Measurements from ENCODE around the gene CCDC142.
"Not testable (repeated sequence)": the region's sequence is repeated elsewhere in the genome, so short reads cannot be mapped to it uniquely, and the experiment has no call there.

CCDC142 gene

DNA sequence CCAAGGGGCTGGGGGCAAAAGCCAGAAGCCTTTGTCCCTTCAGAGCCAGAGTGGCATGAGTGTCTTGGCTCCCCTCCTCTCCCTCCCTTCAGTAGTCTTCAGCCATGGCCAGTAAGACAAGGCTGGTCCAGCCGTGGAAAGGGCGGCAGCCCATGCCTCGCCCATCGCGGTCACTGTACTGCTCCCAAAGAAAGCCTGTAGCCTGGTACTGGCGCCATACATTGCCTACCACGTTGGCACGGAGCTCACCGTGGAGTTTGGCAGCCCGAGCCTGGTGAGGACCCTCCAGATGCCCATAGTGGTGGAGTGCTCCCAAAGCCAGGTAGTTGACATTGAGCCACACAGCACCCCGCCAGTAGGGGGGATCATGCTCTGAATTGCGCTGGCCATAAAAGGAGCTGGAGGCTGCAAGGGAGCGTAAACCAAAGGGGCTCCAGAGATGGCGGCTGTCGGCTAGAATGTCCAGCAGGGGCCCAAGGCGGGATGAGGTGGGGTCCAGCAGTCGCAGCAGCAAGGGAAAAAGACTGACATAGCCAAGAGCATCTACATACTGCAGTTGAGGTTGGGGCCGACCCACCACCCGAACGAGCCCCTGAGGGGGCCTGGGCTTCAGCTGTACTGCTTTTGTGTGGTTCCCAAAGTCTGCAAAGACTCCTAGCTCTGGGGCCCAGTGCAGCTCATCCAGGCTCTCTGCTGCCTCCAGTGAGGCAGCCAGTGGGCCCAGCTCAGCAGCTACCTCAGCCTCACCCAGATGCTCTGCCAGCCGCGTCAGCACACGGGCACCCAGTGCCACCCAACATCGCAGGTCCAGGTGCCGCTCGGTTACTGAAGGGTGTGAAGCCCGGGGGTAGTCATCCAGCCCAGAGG, 21.4 kb downstream of the CCDC142 start:
- no peak overlapping the region for H3K4me3 ChIP-seq (ENCODE audit: low read depth, low read length)
- no peak for DNase-seq (ENCODE audit: low read depth)
- TF ChIP-seq, protein P1, sequence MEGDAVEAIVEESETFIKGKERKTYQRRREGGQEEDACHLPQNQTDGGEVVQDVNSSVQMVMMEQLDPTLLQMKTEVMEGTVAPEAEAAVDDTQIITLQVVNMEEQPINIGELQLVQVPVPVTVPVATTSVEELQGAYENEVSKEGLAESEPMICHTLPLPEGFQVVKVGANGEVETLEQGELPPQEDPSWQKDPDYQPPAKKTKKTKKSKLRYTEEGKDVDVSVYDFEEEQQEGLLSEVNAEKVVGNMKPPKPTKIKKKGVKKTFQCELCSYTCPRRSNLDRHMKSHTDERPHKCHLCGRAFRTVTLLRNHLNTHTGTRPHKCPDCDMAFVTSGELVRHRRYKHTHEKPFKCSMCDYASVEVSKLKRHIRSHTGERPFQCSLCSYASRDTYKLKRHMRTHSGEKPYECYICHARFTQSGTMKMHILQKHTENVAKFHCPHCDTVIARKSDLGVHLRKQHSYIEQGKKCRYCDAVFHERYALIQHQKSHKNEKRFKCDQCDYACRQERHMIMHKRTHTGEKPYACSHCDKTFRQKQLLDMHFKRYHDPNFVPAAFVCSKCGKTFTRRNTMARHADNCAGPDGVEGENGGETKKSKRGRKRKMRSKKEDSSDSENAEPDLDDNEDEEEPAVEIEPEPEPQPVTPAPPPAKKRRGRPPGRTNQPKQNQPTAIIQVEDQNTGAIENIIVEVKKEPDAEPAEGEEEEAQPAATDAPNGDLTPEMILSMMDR (IDR thresholded peaks at IDR 0.05; ENCODE audit: insufficient read depth, low read depth, low read length, missing control alignments), result peak; percentile 17

DNA sequence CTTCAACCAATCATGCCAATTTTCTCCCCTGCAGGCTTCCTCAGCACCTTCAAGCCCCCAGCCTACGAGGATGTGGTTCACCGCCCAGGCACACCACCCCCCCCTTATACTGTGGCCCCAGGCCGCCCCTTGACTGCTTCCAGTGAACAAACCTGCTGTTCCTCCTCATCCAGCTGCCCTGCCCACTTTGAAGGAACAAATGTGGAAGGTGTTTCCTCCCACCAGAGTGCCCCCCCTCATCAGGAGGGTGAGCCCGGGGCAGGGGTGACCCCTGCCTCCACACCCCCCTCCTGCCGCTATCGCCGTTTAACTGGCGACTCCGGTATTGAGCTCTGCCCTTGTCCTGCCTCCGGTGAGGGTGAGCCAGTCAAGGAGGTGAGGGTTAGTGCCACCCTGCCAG, 22.6 kb downstream of the CCDC142 start:
- not testable (repeated sequence) for DNase-seq (ENCODE audit: low read depth); H3K4me3 ChIP-seq (ENCODE audit: low read depth, low read length)

GRCh38 chr2:74459503-74460118, 23.2 kb downstream of the CCDC142 start:
- DNase-seq (ENCODE audit: low read depth), result not testable (repeated sequence)
- H3K4me3 ChIP-seq (ENCODE audit: low read depth, low read length), result peak overlapping the region; percentile 100

DNA sequence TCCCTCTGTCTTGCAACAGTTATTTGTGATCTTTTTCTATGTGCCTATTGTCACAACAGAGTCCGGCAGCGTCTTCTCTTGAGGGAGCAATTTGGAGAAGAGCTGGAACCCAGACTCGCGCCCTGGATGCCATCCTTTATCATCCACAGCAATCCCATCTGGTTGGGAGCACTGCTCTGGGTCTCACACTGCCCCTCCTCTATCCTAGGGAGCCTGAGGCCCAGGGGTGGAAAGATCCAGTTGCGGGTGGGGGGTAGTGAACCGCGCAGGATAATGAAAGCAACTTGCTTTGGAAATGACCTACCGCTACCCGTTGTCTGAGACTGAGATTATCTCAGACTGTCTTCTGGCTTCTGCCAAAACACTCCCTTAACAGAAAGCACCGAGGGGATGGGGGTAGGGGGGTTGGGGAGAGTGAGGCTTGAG, 23.8 kb downstream of the CCDC142 start:
- H3K4me3 ChIP-seq (ENCODE audit: low read depth, low read length), result peak overlapping the region; percentile 100
- TF ChIP-seq, protein P1 (IDR thresholded peaks at IDR 0.05; ENCODE audit: insufficient read depth, low read depth, low read length, missing control alignments), result no peak
- DNase-seq (ENCODE audit: low read depth), result peak; percentile 38

DNA sequence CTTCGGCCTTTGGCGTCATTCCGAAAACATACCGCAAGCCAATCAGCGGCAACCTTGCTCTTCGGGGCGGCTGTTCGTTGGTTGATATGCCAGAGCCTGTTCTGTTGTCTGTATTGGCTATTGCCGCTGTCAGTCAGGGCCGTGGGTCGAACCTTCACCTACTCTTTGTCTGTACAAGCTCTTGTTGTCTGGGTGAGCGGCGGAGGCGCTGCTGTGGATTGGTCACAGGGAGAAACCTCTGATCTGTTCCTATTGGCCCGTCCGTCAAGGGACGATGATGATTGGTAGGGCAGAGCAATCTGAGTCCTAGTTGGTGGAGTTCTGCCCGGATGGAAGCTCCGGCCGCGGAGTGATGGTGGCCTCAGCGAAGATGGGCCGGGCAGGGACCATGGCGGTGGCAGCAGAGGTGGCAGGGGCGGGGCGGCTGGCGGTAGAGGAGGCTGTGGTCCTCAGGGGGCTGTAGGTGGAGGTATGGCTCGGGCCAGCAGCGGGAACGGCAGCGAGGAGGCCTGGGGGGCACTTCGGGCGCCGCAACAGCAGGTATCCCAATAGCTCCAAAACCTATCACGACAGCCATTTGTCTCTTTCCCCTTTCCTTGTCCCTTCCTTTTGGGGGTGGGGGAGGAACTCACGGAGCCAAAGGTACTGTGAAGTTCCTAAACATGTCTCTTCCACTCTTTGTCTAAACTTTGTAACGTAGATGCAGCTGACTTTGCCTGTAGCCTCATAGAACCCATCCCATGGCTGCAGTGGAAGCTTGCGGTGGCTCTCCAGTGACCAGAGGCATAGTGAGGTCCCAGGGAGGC, 24.5 kb downstream of the CCDC142 start, which contains the start of gene WBP1:
Gene WBP1 (plus strand): TSS at position 307 of the 806 bp plus-strand sequence. CDS start 165 bp downstream, at position 472.
- TF ChIP-seq, protein P1 (IDR thresholded peaks at IDR 0.05; ENCODE audit: insufficient read depth, low read depth, low read length, missing control alignments), result no peak
- peak; percentile 100 for DNase-seq (ENCODE audit: low read depth)
- peak within 1 kb of the TSS; percentile 100 for H3K4me3 ChIP-seq (ENCODE audit: low read depth, low read length)

- DNase-seq (ENCODE audit: low read depth), result peak; percentile 90
- peak overlapping the region; percentile 79 for H3K4me3 ChIP-seq (ENCODE audit: low read depth, low read length)
- TF ChIP-seq, protein P1 (IDR thresholded peaks at IDR 0.05; ENCODE audit: insufficient read depth, low read depth, low read length, missing control alignments), result no peak
Observed at GRCh38 chr2:74457549-74458131, 25.2 kb downstream of the CCDC142 start.

DNA sequence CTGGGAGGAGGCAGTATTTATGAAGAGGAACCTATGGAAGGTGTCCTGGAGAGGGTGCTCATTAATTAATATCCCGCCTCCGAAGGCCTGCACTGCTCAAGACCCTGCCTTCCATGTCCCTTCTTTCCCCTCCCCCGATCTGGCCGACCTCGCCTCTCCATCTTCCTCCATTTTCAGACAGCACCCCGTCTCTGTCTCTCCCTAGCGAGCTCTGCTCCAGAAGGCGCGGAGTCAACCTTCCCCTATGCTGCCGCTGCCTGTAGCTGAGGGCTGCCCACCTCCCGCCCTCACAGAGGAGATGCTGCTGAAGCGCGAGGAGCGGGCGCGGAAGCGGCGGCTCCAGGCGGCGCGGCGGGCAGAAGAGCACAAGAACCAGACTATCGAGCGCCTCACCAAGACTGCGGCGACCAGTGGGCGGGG, 25.7 kb downstream of the CCDC142 start:
- peak overlapping the region; percentile 79 for H3K4me3 ChIP-seq (ENCODE audit: low read depth, low read length)
- DNase-seq (ENCODE audit: low read depth), result no peak
- TF ChIP-seq, protein P1 (IDR thresholded peaks at IDR 0.05; ENCODE audit: insufficient read depth, low read depth, low read length, missing control alignments), result no peak
